RWPE2 (cell line): ENCODE data around the gene MAP4K3.

ENCODE experiments used
- ATAC-seq: fragments of 200-7000 bp; cut with Tn5 transposase; 3 replicates; pipeline ENCODE4 v1.9.1; 2021; ENCODE audit warnings: low read depth
- DNase-seq: peaks from one replicate; pipeline ENCODE4 v3.0.0-alpha.2; 2020; ENCODE audit warnings: low spot score
- H3K27ac ChIP-seq: fragments of 450-650 bp; 2 replicates; pipeline ENCODE4 v1.5.1; 2017; ENCODE audit warnings: mild to moderate bottlenecking; ENCODE audit not compliant: poor library complexity, severe bottlenecking
- H3K27me3 ChIP-seq: fragments of 250-450 bp; sonication (Bioruptor Pico); 2 replicates; pipeline ENCODE4 v1.5.1; 2021; ENCODE audit warnings: mild to moderate bottlenecking, moderate library complexity; ENCODE audit not compliant: insufficient read depth, poor library complexity, severe bottlenecking
- H3K36me3 ChIP-seq: fragments of 250-450 bp; sonication (Bioruptor Pico); 2 replicates; pipeline ENCODE4 v1.5.1; 2020; ENCODE audit warnings: low read depth, mild to moderate bottlenecking, moderate library complexity
- H3K4me1 ChIP-seq: fragments of 250-450 bp; sonication (Bioruptor Pico); 2 replicates; pipeline ENCODE4 v1.5.1; 2021; ENCODE audit warnings: mild to moderate bottlenecking, moderate library complexity; ENCODE audit not compliant: insufficient read depth, poor library complexity, severe bottlenecking
- H3K4me3 ChIP-seq: fragments of 250-450 bp; sonication (Bioruptor Pico); 2 replicates; pipeline ENCODE4 v1.5.1; 2021; ENCODE audit warnings: mild to moderate bottlenecking, moderate library complexity; ENCODE audit not compliant: severe bottlenecking
- H3K9me3 ChIP-seq: fragments of 250-450 bp; sonication (Bioruptor Pico); 2 replicates; pipeline ENCODE4 v1.5.1; 2021; ENCODE audit warnings: mild to moderate bottlenecking, moderate library complexity; ENCODE audit not compliant: severe bottlenecking
- TF ChIP-seq, protein P1 (sequence below): fragments of 450-650 bp; IDR thresholded peaks from one replicate; pipeline ENCODE4 v1.5.1; 2017; ENCODE audit warnings: mild to moderate bottlenecking, moderate library complexity; ENCODE audit not compliant: poor library complexity, severe bottlenecking

Gene MAP4K3

DNA sequence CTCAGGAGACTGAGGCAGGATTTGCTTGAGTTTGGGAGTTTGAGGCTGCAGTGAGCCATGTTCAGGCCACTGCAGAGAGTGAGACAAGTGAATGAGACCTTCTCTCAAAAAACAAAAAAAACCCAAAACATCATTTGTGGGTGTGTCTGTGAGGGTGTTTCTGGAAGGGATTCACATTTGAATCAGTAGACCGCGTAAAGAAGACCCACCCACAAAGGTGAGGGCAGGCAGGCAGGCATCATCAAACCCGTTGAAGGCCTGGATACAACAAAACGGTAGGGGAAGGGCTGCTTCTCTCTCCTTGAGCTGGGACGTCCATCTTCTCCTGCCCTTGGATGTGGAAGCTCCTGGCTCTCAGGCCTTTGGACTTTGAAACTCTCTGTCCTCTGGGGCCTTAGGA, 218.7 kb downstream of the MAP4K3 start:
- no peak for DNase-seq
- Histone ChIP-seq H3K36me3 (no peaks in the 10 kb centered on the region), H3K4me1 (no peaks in the 10 kb centered on the region), H3K27ac (no peak overlapping the region), H3K9me3 (no peaks in the 10 kb centered on the region), H3K4me3 (no peak overlapping the region), H3K27me3 (no peaks in the 10 kb centered on the region)
- ATAC-seq = no peak
- TF ChIP-seq, protein P1, sequence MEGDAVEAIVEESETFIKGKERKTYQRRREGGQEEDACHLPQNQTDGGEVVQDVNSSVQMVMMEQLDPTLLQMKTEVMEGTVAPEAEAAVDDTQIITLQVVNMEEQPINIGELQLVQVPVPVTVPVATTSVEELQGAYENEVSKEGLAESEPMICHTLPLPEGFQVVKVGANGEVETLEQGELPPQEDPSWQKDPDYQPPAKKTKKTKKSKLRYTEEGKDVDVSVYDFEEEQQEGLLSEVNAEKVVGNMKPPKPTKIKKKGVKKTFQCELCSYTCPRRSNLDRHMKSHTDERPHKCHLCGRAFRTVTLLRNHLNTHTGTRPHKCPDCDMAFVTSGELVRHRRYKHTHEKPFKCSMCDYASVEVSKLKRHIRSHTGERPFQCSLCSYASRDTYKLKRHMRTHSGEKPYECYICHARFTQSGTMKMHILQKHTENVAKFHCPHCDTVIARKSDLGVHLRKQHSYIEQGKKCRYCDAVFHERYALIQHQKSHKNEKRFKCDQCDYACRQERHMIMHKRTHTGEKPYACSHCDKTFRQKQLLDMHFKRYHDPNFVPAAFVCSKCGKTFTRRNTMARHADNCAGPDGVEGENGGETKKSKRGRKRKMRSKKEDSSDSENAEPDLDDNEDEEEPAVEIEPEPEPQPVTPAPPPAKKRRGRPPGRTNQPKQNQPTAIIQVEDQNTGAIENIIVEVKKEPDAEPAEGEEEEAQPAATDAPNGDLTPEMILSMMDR = no peak

DNA sequence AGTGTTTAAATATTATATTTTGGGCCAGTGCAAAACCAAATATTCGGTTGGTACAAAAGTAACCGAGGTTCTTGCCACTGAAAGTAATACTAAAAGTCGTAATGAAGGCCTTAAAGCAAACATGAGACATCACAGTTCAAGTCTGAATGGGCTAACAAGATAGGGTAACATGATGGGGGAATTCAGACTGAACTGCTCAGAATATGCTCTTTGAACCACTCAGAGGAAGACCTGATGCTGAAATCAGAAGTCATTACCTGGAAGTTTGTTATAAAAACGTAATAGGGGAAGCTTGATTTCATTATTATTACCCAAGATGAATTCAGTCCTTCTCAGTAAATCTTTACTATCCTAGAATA, 219.9 kb downstream of the MAP4K3 start:
- TF ChIP-seq, protein P1 = no peak
- no peaks in the 10 kb centered on the region for H3K36me3 ChIP-seq
- no peaks in the 10 kb centered on the region for H3K4me1 ChIP-seq
- H3K4me3 ChIP-seq = no peak overlapping the region
- no peak for ATAC-seq
- DNase-seq = no peak
- H3K9me3 ChIP-seq = no peaks in the 10 kb centered on the region
- H3K27ac ChIP-seq = no peak overlapping the region
- no peaks in the 10 kb centered on the region for H3K27me3 ChIP-seq

DNA sequence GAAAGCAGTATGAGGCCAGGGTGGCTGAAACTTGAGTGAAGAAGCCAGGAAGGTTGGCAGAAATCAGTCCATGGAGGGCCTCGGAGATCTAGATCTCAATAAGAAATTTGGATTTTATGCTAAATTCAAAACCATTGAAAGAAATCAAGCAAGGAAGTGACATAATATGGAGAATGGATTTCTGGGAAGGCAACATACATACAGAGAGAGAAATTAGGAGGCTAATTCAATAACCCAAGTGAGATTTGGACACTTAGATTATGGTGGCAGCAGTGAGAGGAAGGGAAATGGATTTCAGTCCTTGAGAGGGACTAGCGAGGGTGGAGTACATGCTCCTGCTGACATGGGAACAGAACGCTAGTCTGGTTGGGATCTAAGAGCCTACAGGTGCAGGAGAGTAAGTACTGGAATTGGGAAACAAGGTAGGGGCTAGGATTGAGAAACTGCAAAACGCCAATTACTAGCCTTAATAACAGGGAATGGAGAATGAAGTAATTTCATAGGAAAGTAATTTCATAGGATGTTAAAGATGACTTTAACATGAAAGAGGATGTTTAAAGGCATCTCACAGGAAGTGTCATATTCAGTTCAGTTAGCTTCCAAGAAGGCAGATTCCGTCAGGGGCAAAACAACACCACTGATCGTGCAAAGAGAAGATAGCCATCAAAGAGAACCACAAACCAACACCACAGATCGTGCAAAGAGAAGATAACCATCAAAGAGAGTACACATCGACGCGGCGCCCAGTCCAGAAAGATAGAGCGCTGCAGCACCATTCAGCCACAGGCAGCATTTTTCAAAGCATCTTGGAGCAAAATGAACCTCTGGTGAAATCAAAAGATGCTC, 220.5 kb downstream of the MAP4K3 start:
- Histone ChIP-seq H3K4me3 (no peak overlapping the region), H3K4me1 (no peaks in the 10 kb centered on the region), H3K9me3 (no peaks in the 10 kb centered on the region), H3K36me3 (no peaks in the 10 kb centered on the region), H3K27me3 (no peaks in the 10 kb centered on the region), H3K27ac (no peak overlapping the region)
- TF ChIP-seq, protein P1 = no peak
- no peak for ATAC-seq
- DNase-seq = no peak

DNA sequence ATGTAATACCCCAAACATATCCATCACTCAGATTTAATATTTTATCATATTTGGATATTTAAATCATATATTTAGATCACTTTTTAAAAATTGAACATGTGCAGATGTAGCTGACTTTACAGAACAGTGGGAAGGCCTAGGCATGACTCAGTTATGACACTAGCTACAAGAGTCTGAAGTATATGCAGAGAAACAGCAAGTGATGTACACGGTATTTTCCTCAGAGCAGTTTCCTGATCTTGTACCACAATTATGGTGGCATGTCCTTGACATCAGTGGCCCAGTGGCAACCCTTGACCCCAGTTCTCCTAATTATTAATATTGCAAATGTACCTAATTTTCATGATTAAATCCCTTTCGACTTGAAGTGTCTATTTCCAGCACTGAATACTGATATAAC, 221.5 kb downstream of the MAP4K3 start:
- no peaks in the 10 kb centered on the region for H3K4me1 ChIP-seq
- ATAC-seq = no peak
- H3K4me3 ChIP-seq = no peak overlapping the region
- H3K36me3 ChIP-seq = no peaks in the 10 kb centered on the region
- no peaks in the 10 kb centered on the region for H3K27me3 ChIP-seq
- no peak overlapping the region for H3K27ac ChIP-seq
- DNase-seq = no peak
- TF ChIP-seq, protein P1 = no peak
- no peaks in the 10 kb centered on the region for H3K9me3 ChIP-seq

DNA sequence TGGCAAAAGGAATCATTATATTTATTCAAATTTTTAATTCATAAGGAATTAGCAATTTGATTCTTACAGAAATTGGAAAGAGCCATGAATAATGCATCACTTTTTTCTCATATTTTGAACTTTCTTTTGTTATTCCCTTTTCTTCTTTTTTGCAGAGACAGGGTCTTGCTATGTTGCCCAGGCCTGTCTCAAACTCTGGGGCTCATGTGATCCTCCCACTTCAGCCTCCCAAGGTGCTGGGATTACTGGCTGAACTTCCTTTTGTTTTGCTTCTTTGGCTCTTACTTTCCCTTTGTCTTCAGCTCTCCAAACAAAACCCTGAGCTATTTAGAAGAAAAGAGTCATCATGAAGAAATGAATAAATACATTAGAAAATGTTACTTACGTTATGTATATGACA, 224.1 kb downstream of the MAP4K3 start:
- ATAC-seq = no peak
- Histone ChIP-seq H3K4me1 (no peaks in the 10 kb centered on the region), H3K36me3 (no peaks in the 10 kb centered on the region), H3K27me3 (no peaks in the 10 kb centered on the region), H3K9me3 (no peaks in the 10 kb centered on the region), H3K27ac (no peak overlapping the region), H3K4me3 (no peak overlapping the region)
- TF ChIP-seq, protein P1 = no peak
- DNase-seq = no peak
